GM12878 (cell line): ENCODE measurements around the gene CHAMP1. TPM values are rescaled to one million over a fixed set of nuclear protein-coding genes. Genes with fewer than 3 reads are reported as not detected.

Experiments
- BRCA1 ChIP-seq: IDR thresholded peaks from 2 replicates; pipeline ENCODE4 v1.6.1; 2011; ENCODE audit warnings: low read depth, low read length, improper control_type of control experiment
- HDAC2 ChIP-seq: fragments of 200-600 bp; sonication (generic); IDR thresholded peaks from 2 replicates; pipeline ENCODE4 v1.6.1; 2017
- IKZF2 ChIP-seq, 2 experiments: fragments of 450-650 bp; IDR thresholded peaks; 2 replicates each; pipeline ENCODE4 v1.6.1; 2017; ENCODE audit warnings: mild to moderate bottlenecking in 2 of 2, moderate library complexity in 2 of 2
- MTA3 ChIP-seq: IDR thresholded peaks from 2 replicates; pipeline ENCODE4 v1.6.1; 2012; ENCODE audit warnings: low read length, inconsistent platforms, borderline replicate concordance
- NFXL1 ChIP-seq: fragments of 450-650 bp; IDR thresholded peaks from 2 replicates; pipeline ENCODE4 v1.6.1; 2017; ENCODE audit warnings: antibody characterized with exemption, mild to moderate bottlenecking, borderline replicate concordance
- NR2C1 ChIP-seq: fragments of 450-650 bp; IDR thresholded peaks from 2 replicates; pipeline ENCODE4 v1.6.1; 2017; ENCODE audit warnings: antibody characterized with exemption, mild to moderate bottlenecking, moderate library complexity
- RAD21 ChIP-seq: IDR thresholded peaks from 2 replicates; pipeline ENCODE4 v1.6.1; 2011; ENCODE audit warnings: mild to moderate bottlenecking, low read depth, low read length, moderate library complexity; ENCODE audit not compliant: insufficient read depth
- SMAD1 ChIP-seq: fragments of 450-650 bp; IDR thresholded peaks from 2 replicates; pipeline ENCODE4 v1.6.1; 2018; ENCODE audit warnings: mild to moderate bottlenecking, low read depth; ENCODE audit not compliant: partially characterized antibody
- TARDBP ChIP-seq: IDR thresholded peaks from 2 replicates; pipeline ENCODE4 v1.6.1; 2016; ENCODE audit warnings: borderline replicate concordance
- ZNF217 ChIP-seq: fragments of 450-650 bp; IDR thresholded peaks from 2 replicates; pipeline ENCODE4 v1.6.1; 2017; ENCODE audit warnings: antibody characterized with exemption, mild to moderate bottlenecking
- polyA plus RNA-seq, 11 experiments: library from polyadenylated mRNA; depleted of rRNA in 4 of 11; unstranded in 6 of 11; stranded (reverse) in 5 of 11; fragments of >200 nt; fragmentation: Nextera tagmentation in 4 of 11; fragmentation: Illumina TruSeq in 1 of 11; extraction: Ambion mirVana in 4 of 11; extraction: Trizol in 1 of 11; gene quantifications; 1 replicate in 1 of 11; 2 replicates in 10 of 11; pipeline versions ENCODE4 v1.2.1 to v1.2.3, GENCODE V29; 2011 to 2016; ENCODE audit warnings: inconsistent platforms in 2 of 11, missing spikeins in 2 of 11, low read depth in 1 of 11
- total RNA-seq, 4 experiments: library from RNA; depleted of rRNA in 3 of 4; stranded (reverse); fragments of >200 nt in 3 of 4; fragmentation: Illumina TruSeq in 1 of 4; extraction: Trizol in 1 of 4; gene quantifications; 2 replicates each; pipeline versions ENCODE4 v1.2.1 to v1.2.3, GENCODE V29; 2013 to 2021
- TF ChIP-seq, protein P1 (sequence below): fragments of 450-650 bp; formaldehyde crosslinking; IDR thresholded peaks from 2 replicates; pipeline ENCODE4 v1.4.0; 2020; ENCODE audit warnings: mild to moderate bottlenecking, moderate library complexity
- TF ChIP-seq, protein P2 (sequence below): fragments of 150-350 bp; IDR thresholded peaks from 2 replicates; pipeline ENCODE4 v1.6.1; 2016; ENCODE audit warnings: low read depth, low read length
- TF ChIP-seq, protein P3 (sequence below): fragments of 450-650 bp; IDR thresholded peaks from 2 replicates; pipeline ENCODE4 v1.6.1; 2017; ENCODE audit warnings: mild to moderate bottlenecking
- TF ChIP-seq, protein P4 (sequence below): fragments of 450-650 bp; IDR thresholded peaks from 2 replicates; pipeline ENCODE4 v1.6.1; 2017; ENCODE audit warnings: mild to moderate bottlenecking, moderate library complexity

CHAMP1 gene
- total and polyA plus RNA-seq, 10 of the 15 experiments (the other 5 are each of a cell fraction or from before 2014, with no cell fraction given): 1.1 to 54.8 (median 23.9) TPM

DNA sequence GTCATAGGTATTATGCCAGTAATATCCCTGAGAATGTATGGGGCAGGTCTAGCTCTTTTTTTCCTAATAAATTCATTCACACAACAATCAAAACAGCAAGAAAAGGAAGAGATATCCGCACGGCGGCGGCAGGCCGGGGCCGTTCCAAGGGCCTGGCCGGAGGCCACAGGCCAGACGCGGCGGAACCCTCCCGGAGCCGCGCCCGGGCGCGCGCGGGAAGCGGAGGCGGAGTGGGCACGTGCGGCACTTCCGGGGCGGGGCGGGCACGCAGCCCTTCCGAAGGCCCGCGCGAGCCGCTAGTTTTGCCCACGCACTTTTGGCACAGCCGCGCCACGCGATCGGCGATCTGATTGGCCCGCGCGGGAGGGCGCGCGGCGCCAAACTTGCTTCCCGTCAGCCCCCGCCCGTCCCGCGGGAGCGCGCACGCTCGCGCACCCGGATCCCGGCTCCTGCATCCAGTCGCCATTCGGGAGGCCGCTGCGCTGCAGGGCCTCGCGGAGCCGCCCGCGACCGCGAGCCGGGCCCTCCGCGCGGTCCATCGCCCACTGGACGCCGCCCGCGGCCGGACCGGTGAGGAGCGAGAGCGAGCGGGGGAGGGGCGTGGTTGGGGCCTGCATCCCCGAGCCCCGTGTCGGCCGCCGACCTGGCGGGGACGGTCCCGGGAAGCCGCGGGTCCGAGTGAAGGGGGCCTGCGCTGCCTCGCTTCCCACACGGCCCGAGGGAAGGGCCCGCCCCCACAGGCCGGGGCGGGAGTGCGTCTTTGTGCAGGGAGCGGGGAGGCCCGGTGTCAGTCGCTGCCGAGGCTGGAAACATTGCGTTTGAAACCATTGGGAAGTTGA, at the start of gene CHAMP1 (continued):
- TF ChIP-seq, protein P1, sequence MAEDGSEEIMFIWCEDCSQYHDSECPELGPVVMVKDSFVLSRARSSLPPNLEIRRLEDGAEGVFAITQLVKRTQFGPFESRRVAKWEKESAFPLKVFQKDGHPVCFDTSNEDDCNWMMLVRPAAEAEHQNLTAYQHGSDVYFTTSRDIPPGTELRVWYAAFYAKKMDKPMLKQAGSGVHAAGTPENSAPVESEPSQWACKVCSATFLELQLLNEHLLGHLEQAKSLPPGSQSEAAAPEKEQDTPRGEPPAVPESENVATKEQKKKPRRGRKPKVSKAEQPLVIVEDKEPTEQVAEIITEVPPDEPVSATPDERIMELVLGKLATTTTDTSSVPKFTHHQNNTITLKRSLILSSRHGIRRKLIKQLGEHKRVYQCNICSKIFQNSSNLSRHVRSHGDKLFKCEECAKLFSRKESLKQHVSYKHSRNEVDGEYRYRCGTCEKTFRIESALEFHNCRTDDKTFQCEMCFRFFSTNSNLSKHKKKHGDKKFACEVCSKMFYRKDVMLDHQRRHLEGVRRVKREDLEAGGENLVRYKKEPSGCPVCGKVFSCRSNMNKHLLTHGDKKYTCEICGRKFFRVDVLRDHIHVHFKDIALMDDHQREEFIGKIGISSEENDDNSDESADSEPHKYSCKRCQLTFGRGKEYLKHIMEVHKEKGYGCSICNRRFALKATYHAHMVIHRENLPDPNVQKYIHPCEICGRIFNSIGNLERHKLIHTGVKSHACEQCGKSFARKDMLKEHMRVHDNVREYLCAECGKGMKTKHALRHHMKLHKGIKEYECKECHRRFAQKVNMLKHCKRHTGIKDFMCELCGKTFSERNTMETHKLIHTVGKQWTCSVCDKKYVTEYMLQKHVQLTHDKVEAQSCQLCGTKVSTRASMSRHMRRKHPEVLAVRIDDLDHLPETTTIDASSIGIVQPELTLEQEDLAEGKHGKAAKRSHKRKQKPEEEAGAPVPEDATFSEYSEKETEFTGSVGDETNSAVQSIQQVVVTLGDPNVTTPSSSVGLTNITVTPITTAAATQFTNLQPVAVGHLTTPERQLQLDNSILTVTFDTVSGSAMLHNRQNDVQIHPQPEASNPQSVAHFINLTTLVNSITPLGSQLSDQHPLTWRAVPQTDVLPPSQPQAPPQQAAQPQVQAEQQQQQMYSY (CRISPR knock-in tag): no peak
- TF ChIP-seq HDAC2 (no peak), NR2C1 (peak; percentile 32), ZNF217 (peak; percentile 65; the same call in 1 of the 2 replicates), TARDBP (no peak), SMAD1 (no peak), MTA3 (no peak), NFXL1 (no peak), IKZF2 (IDR thresholded peaks at IDR 0.05) (0 out of 4 replicates have a peak, but pooled peaks of 1 of the 2 experiments have one; percentile 7), RAD21 (no peak), BRCA1 (no peak)
- TF ChIP-seq, protein P2, sequence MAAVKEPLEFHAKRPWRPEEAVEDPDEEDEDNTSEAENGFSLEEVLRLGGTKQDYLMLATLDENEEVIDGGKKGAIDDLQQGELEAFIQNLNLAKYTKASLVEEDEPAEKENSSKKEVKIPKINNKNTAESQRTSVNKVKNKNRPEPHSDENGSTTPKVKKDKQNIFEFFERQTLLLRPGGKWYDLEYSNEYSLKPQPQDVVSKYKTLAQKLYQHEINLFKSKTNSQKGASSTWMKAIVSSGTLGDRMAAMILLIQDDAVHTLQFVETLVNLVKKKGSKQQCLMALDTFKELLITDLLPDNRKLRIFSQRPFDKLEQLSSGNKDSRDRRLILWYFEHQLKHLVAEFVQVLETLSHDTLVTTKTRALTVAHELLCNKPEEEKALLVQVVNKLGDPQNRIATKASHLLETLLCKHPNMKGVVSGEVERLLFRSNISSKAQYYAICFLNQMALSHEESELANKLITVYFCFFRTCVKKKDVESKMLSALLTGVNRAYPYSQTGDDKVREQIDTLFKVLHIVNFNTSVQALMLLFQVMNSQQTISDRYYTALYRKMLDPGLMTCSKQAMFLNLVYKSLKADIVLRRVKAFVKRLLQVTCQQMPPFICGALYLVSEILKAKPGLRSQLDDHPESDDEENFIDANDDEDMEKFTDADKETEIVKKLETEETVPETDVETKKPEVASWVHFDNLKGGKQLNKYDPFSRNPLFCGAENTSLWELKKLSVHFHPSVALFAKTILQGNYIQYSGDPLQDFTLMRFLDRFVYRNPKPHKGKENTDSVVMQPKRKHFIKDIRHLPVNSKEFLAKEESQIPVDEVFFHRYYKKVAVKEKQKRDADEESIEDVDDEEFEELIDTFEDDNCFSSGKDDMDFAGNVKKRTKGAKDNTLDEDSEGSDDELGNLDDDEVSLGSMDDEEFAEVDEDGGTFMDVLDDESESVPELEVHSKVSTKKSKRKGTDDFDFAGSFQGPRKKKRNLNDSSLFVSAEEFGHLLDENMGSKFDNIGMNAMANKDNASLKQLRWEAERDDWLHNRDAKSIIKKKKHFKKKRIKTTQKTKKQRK: no peak
- TF ChIP-seq, protein P3, sequence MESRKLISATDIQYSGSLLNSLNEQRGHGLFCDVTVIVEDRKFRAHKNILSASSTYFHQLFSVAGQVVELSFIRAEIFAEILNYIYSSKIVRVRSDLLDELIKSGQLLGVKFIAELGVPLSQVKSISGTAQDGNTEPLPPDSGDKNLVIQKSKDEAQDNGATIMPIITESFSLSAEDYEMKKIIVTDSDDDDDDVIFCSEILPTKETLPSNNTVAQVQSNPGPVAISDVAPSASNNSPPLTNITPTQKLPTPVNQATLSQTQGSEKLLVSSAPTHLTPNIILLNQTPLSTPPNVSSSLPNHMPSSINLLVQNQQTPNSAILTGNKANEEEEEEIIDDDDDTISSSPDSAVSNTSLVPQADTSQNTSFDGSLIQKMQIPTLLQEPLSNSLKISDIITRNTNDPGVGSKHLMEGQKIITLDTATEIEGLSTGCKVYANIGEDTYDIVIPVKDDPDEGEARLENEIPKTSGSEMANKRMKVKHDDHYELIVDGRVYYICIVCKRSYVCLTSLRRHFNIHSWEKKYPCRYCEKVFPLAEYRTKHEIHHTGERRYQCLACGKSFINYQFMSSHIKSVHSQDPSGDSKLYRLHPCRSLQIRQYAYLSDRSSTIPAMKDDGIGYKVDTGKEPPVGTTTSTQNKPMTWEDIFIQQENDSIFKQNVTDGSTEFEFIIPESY: no peak
- TF ChIP-seq, protein P4, sequence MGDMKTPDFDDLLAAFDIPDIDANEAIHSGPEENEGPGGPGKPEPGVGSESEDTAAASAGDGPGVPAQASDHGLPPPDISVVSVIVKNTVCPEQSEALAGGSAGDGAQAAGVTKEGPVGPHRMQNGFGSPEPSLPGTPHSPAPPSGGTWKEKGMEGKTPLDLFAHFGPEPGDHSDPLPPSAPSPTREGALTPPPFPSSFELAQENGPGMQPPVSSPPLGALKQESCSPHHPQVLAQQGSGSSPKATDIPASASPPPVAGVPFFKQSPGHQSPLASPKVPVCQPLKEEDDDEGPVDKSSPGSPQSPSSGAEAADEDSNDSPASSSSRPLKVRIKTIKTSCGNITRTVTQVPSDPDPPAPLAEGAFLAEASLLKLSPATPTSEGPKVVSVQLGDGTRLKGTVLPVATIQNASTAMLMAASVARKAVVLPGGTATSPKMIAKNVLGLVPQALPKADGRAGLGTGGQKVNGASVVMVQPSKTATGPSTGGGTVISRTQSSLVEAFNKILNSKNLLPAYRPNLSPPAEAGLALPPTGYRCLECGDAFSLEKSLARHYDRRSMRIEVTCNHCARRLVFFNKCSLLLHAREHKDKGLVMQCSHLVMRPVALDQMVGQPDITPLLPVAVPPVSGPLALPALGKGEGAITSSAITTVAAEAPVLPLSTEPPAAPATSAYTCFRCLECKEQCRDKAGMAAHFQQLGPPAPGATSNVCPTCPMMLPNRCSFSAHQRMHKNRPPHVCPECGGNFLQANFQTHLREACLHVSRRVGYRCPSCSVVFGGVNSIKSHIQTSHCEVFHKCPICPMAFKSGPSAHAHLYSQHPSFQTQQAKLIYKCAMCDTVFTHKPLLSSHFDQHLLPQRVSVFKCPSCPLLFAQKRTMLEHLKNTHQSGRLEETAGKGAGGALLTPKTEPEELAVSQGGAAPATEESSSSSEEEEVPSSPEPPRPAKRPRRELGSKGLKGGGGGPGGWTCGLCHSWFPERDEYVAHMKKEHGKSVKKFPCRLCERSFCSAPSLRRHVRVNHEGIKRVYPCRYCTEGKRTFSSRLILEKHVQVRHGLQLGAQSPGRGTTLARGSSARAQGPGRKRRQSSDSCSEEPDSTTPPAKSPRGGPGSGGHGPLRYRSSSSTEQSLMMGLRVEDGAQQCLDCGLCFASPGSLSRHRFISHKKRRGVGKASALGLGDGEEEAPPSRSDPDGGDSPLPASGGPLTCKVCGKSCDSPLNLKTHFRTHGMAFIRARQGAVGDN: peak; percentile 82
